Measurements from ENCODE around the gene FOLR1. TPM values are rescaled to one million over a fixed set of nuclear protein-coding genes. Genes with fewer than 3 reads are reported as not detected.
"Not testable (repeated sequence)": the region's sequence is repeated elsewhere in the genome, so short reads cannot be mapped to it uniquely, and the experiment has no call there.

Gene FOLR1
- total RNA-seq, 1 donor from 2014 or later, result not detected

- no peaks in the 10 kb centered on the region for H3K9me3 Mint-ChIP-seq
- no peaks in the 10 kb centered on the region for H3K27me3 Mint-ChIP-seq
- POLR2A ChIA-PET, result no interaction called here
- H3K4me1 Mint-ChIP-seq, result no peaks in the 10 kb centered on the region
- TF ChIP-seq CTCF (IDR thresholded peaks at IDR 0.05), result no peak
- no peak overlapping the region for H3K27ac Mint-ChIP-seq
- CTCF ChIA-PET, result no interaction called here
- no peak for DNase-seq
- intact Hi-C loops (cut with micrococcal nuclease), result no loop called here
- H3K36me3 Mint-ChIP-seq (ENCODE audit: low read depth), result no peaks in the 10 kb centered on the region
- no peak for ATAC-seq (ENCODE audit: low read depth)
- H3K4me3 Mint-ChIP-seq, result no peak overlapping the region
Measured at GRCh38 chr11:72190631-72191071, 1.3 kb upstream of the FOLR1 start.

GRCh38 chr11:72195518-72196270 lies 3.8 kb downstream of the FOLR1 start:
- H3K4me1 Mint-ChIP-seq, result no peaks in the 10 kb centered on the region
- ChIA-PET POLR2A (no interaction called here), CTCF (no interaction called here)
- TF ChIP-seq CTCF (IDR thresholded peaks at IDR 0.05), result no peak
- no peaks in the 10 kb centered on the region for H3K27me3 Mint-ChIP-seq
- H3K9me3 Mint-ChIP-seq, result no peaks in the 10 kb centered on the region
- no peak for ATAC-seq (ENCODE audit: low read depth)
- no peak for DNase-seq
- no peak overlapping the region for H3K27ac Mint-ChIP-seq
- no peaks in the 10 kb centered on the region for H3K36me3 Mint-ChIP-seq (ENCODE audit: low read depth)
- intact Hi-C loops (cut with micrococcal nuclease), result no loop called here
- H3K4me3 Mint-ChIP-seq, result no peak overlapping the region

GRCh38 chr11:72201445-72201844 lies 9.5 kb downstream of the FOLR1 start:
- ATAC-seq (ENCODE audit: low read depth); H3K36me3 Mint-ChIP-seq (ENCODE audit: low read depth); intact Hi-C loops (cut with micrococcal nuclease); H3K27ac Mint-ChIP-seq; H3K9me3 Mint-ChIP-seq; H3K4me1 Mint-ChIP-seq; CTCF ChIA-PET; DNase-seq; H3K4me3 Mint-ChIP-seq; POLR2A ChIA-PET; H3K27me3 Mint-ChIP-seq: not testable (repeated sequence)

GRCh38 chr11:72202571-72202970 lies 10.6 kb downstream of the FOLR1 start:
- H3K27me3 Mint-ChIP-seq, result no peaks in the 10 kb centered on the region
- POLR2A ChIA-PET, result no interaction called here
- no peak for ATAC-seq (ENCODE audit: low read depth)
- H3K36me3 Mint-ChIP-seq (ENCODE audit: low read depth), result no peaks in the 10 kb centered on the region
- H3K27ac Mint-ChIP-seq, result no peak overlapping the region
- CTCF ChIA-PET, result no interaction called here
- DNase-seq, result no peak
- no peaks in the 10 kb centered on the region for H3K9me3 Mint-ChIP-seq
- no peak for TF ChIP-seq CTCF (IDR thresholded peaks at IDR 0.05)
- intact Hi-C loops (cut with micrococcal nuclease), result no loop called here
- H3K4me3 Mint-ChIP-seq, result no peak overlapping the region
- peaks cover 6% of the 10 kb centered on the region for H3K4me1 Mint-ChIP-seq

GRCh38 chr11:72203163-72203562 lies 11.2 kb downstream of the FOLR1 start:
- intact Hi-C loops (cut with micrococcal nuclease), result no loop called here
- CTCF ChIA-PET, result no interaction called here
- Mint-ChIP-seq H3K4me1 (peaks cover 6% of the 10 kb centered on the region), H3K4me3 (no peak overlapping the region), H3K9me3 (no peaks in the 10 kb centered on the region), H3K27me3 (no peaks in the 10 kb centered on the region), H3K27ac (no peak overlapping the region), H3K36me3 (ENCODE audit: low read depth) (no peaks in the 10 kb centered on the region)
- ATAC-seq (ENCODE audit: low read depth) (no peak), DNase-seq (no peak)
- no peak for TF ChIP-seq CTCF (IDR thresholded peaks at IDR 0.05)
- POLR2A ChIA-PET, result no interaction called here

- POLR2A ChIA-PET, result no interaction called here
- H3K36me3 Mint-ChIP-seq (ENCODE audit: low read depth), result peaks cover 3% of the 10 kb centered on the region
Measured at GRCh38 chr11:72204886-72205285, 12.9 kb downstream of the FOLR1 start.

GRCh38 chr11:72206794-72207193 lies 14.9 kb downstream of the FOLR1 start:
- H3K36me3 Mint-ChIP-seq (ENCODE audit: low read depth); POLR2A ChIA-PET; H3K27ac Mint-ChIP-seq; H3K4me1 Mint-ChIP-seq; H3K27me3 Mint-ChIP-seq; H3K4me3 Mint-ChIP-seq; DNase-seq; ATAC-seq (ENCODE audit: low read depth); intact Hi-C loops (cut with micrococcal nuclease); CTCF ChIA-PET: not testable (repeated sequence)
- H3K9me3 Mint-ChIP-seq, result peaks cover 17% of the 10 kb centered on the region

More at GRCh38 chr11:72204886-72205285, 12.9 kb downstream of the FOLR1 start:
- peaks cover 4% of the 10 kb centered on the region for H3K27me3 Mint-ChIP-seq
- intact Hi-C loops (cut with micrococcal nuclease), result no loop called here
- ATAC-seq (ENCODE audit: low read depth) (no peak), DNase-seq (no peak)
- CTCF ChIA-PET, result no interaction called here
- no peak overlapping the region for H3K27ac Mint-ChIP-seq
- H3K4me1 Mint-ChIP-seq, result peaks cover 6% of the 10 kb centered on the region
- no peak overlapping the region for H3K4me3 Mint-ChIP-seq
- H3K9me3 Mint-ChIP-seq, result peaks cover 13% of the 10 kb centered on the region
- TF ChIP-seq CTCF (IDR thresholded peaks at IDR 0.05), result no peak
